SK-N-SH treated with all-trans-retinoic acid at 6 μM for 48 hours (cell line): ENCODE results near the gene FASN.

Source experiments
- ATAC-seq: fragments of 200-7000 bp; cut with Tn5 transposase; 3 replicates; pipeline ENCODE4 v1.9.1; 2020; ENCODE audit warnings: mild to moderate bottlenecking, moderate library complexity
- ARNTL ChIP-seq: fragments of 450-650 bp; formaldehyde crosslinking; IDR thresholded peaks from 2 replicates; pipeline ENCODE4 v1.5.0; 2020; ENCODE audit warnings: low read depth, mild to moderate bottlenecking, moderate library complexity, borderline replicate concordance
- BACH2 ChIP-seq: fragments of 250-450 bp; sonication (Bioruptor Pico); IDR thresholded peaks from 2 replicates; pipeline ENCODE4 v1.9.0; 2021; ENCODE audit warnings: mild to moderate bottlenecking, borderline replicate concordance
- CREB5 ChIP-seq: fragments of 250-450 bp; sonication (Bioruptor Pico); IDR thresholded peaks from 2 replicates; pipeline ENCODE4 v1.5.1; 2020; ENCODE audit warnings: low read depth, mild to moderate bottlenecking, moderate library complexity
- CSDC2 ChIP-seq: fragments of 250-450 bp; sonication (Bioruptor Pico); IDR thresholded peaks from 2 replicates; pipeline ENCODE4 v1.5.0; 2020; ENCODE audit warnings: mild to moderate bottlenecking, moderate library complexity
- CSRNP3 ChIP-seq: fragments of 250-450 bp; sonication (Bioruptor Pico); IDR thresholded peaks from 2 replicates; pipeline ENCODE4 v1.5.1; 2021; ENCODE audit warnings: mild to moderate bottlenecking, moderate library complexity
- ESRRG ChIP-seq: fragments of 250-450 bp; sonication (Bioruptor Pico); IDR thresholded peaks from 2 replicates; pipeline ENCODE4 v1.6.1; 2021; ENCODE audit warnings: mild to moderate bottlenecking
- GLIS3 ChIP-seq: fragments of 250-450 bp; sonication (Bioruptor Pico); IDR thresholded peaks from 2 replicates; pipeline ENCODE4 v1.5.0; 2020; ENCODE audit warnings: mild to moderate bottlenecking, moderate library complexity
- ISL1 ChIP-seq: fragments of 250-450 bp; sonication (Bioruptor Pico); IDR thresholded peaks from 2 replicates; pipeline ENCODE4 v2.1.2; 2022; ENCODE audit warnings: mild to moderate bottlenecking, moderate library complexity
- OSR1 ChIP-seq: fragments of 250-450 bp; sonication (Bioruptor Pico); IDR thresholded peaks from 2 replicates; pipeline ENCODE4 v1.8.0; 2022; ENCODE audit warnings: moderate library complexity, mild to moderate bottlenecking, inconsistent platforms
- PATZ1 ChIP-seq: fragments of 250-450 bp; sonication (Bioruptor Pico); IDR thresholded peaks from 2 replicates; pipeline ENCODE4 v1.8.0; 2020; ENCODE audit warnings: mild to moderate bottlenecking, moderate library complexity, borderline replicate concordance
- PPARA ChIP-seq: fragments of 250-450 bp; sonication (Bioruptor Pico); IDR thresholded peaks from 2 replicates; pipeline ENCODE4 v1.5.0; 2020; ENCODE audit warnings: mild to moderate bottlenecking, borderline replicate concordance
- SNAI2 ChIP-seq: fragments of 250-450 bp; sonication (Bioruptor Pico); IDR thresholded peaks from 2 replicates; pipeline ENCODE4 v1.5.0; 2020; ENCODE audit warnings: mild to moderate bottlenecking, moderate library complexity
- TCF4 ChIP-seq: fragments of 250-450 bp; sonication (Bioruptor Pico); IDR thresholded peaks from 2 replicates; pipeline ENCODE4 v1.8.0; 2021; ENCODE audit warnings: mild to moderate bottlenecking, moderate library complexity, borderline replicate concordance
- TOX ChIP-seq: fragments of 250-450 bp; sonication (Bioruptor Pico); IDR thresholded peaks from 2 replicates; pipeline ENCODE4 v1.8.0; 2021; ENCODE audit warnings: mild to moderate bottlenecking, moderate library complexity, borderline replicate concordance
- TSHZ2 ChIP-seq: fragments of 250-450 bp; sonication (Bioruptor Pico); IDR thresholded peaks from 2 replicates; pipeline ENCODE4 v1.5.0; 2020; ENCODE audit warnings: mild to moderate bottlenecking, moderate library complexity
- ZC3H10 ChIP-seq: fragments of 250-450 bp; sonication (Bioruptor Pico); IDR thresholded peaks from 2 replicates; pipeline ENCODE4 v1.5.1; 2021; ENCODE audit warnings: mild to moderate bottlenecking, moderate library complexity
- ZFP3 ChIP-seq: fragments of 250-450 bp; sonication (Bioruptor Pico); IDR thresholded peaks from 2 replicates; pipeline ENCODE4 v1.5.0; 2020; ENCODE audit warnings: mild to moderate bottlenecking, moderate library complexity
- ZFP30 ChIP-seq: fragments of 450-650 bp; formaldehyde crosslinking; IDR thresholded peaks from 2 replicates; pipeline ENCODE4 v1.5.0; 2022; ENCODE audit warnings: mild to moderate bottlenecking, moderate library complexity
- ZNF565 ChIP-seq: fragments of 450-650 bp; formaldehyde crosslinking; conservative IDR thresholded peaks from 2 replicates; pipeline ENCODE4 v1.5.0; 2020; ENCODE audit warnings: low read depth, mild to moderate bottlenecking, moderate library complexity
- ZNF70 ChIP-seq: fragments of 450-650 bp; formaldehyde crosslinking; IDR thresholded peaks from 2 replicates; pipeline ENCODE4 v1.5.0; 2020; ENCODE audit warnings: mild to moderate bottlenecking, moderate library complexity
- ZNF8 ChIP-seq: fragments of 450-650 bp; formaldehyde crosslinking; IDR thresholded peaks from 2 replicates; pipeline ENCODE4 v1.5.0; 2020; ENCODE audit warnings: mild to moderate bottlenecking, moderate library complexity
- TF ChIP-seq, protein P1 (sequence below): fragments of 250-450 bp; sonication (Bioruptor Pico); IDR thresholded peaks from 2 replicates; pipeline ENCODE4 v1.8.0; 2021; ENCODE audit warnings: low read depth, mild to moderate bottlenecking, moderate library complexity, borderline replicate concordance

The FASN gene

DNA sequence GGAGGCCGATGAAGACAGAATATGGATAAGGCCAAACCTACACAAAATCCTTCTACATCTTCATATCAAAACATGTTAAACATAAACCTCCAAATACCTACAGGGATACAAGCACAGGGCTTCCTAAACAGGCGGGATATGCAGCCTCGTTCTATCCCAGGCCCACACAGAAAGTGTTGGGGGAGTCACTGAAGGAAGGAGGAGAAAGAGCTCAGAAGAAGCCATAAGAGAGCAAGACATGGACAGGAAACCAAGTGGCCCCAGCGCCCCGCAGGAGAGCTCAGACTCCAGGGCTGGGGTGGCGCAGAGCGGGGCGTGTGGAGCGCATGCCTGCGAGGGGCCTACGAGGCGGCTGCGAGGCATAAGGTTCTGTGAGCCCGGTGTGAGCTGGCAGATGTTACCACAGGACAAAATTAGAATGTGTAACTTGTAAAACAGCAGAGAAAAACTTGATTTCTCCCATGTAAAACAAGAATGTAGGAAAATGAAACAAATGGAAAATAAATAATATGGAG is 11.0 kb upstream of the FASN start:
- no peak for ATAC-seq
- no peak for TF ChIP-seq ISL1 (CRISPR knock-in tag)
- TF ChIP-seq PPARA (CRISPR knock-in tag), result no peak
- TF ChIP-seq ZNF70, result no peak
- TF ChIP-seq ZFP30 (CRISPR knock-in tag), result no peak
- no peak for TF ChIP-seq ZFP3 (CRISPR knock-in tag)
- TF ChIP-seq CREB5 (CRISPR knock-in tag), result no peak
- TF ChIP-seq ESRRG (CRISPR knock-in tag), result no peak
- no peak for TF ChIP-seq ZNF565 (CRISPR knock-in tag)
- no peak for TF ChIP-seq TSHZ2 (CRISPR knock-in tag)
- no peak for TF ChIP-seq CSDC2 (CRISPR knock-in tag)
- TF ChIP-seq GLIS3 (CRISPR knock-in tag), result no peak
- TF ChIP-seq CSRNP3 (CRISPR knock-in tag), result no peak
- TF ChIP-seq ZNF8 (CRISPR knock-in tag), result no peak
- no peak for TF ChIP-seq PATZ1 (CRISPR knock-in tag)
- no peak for TF ChIP-seq ZC3H10 (CRISPR knock-in tag)
- TF ChIP-seq SNAI2 (CRISPR knock-in tag), result no peak
- TF ChIP-seq, protein P1, sequence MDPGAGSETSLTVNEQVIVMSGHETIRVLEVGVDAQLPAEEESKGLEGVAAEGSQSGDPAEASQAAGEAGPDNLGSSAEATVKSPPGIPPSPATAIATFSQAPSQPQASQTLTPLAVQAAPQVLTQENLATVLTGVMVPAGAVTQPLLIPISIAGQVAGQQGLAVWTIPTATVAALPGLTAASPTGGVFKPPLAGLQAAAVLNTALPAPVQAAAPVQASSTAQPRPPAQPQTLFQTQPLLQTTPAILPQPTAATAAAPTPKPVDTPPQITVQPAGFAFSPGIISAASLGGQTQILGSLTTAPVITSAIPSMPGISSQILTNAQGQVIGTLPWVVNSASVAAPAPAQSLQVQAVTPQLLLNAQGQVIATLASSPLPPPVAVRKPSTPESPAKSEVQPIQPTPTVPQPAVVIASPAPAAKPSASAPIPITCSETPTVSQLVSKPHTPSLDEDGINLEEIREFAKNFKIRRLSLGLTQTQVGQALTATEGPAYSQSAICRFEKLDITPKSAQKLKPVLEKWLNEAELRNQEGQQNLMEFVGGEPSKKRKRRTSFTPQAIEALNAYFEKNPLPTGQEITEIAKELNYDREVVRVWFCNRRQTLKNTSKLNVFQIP (CRISPR knock-in tag), result no peak
- TF ChIP-seq OSR1 (CRISPR knock-in tag), result no peak
- TF ChIP-seq TOX (CRISPR knock-in tag), result no peak
- TF ChIP-seq BACH2, result no peak

DNA sequence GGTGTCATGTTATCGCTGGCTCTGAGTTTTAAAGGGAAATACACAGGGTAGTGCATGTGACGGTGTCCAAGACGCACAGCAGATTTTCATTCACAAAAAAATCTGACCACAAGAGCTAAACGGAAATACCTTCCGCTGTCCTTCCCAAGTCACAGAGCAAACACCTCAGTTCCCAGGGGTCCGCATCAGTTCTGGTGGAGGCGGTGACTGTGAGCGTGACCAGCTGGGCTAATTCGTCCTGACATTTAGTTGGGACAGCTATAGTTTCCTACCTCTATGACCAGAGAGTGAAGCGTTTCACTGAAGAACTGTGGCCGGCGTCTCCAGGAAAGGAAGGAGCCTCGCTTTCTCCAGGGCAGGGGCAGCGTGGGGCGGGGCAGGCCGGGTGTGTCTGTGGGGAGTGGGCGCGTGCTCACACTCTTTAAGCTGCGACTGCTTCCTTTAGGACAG is 10.5 kb upstream of the FASN start:
- no peak for ATAC-seq
- TF ChIP-seq CSDC2 (CRISPR knock-in tag), result no peak
- TF ChIP-seq ZC3H10 (CRISPR knock-in tag), result no peak
- no peak for TF ChIP-seq TCF4 (CRISPR knock-in tag)
- no peak for TF ChIP-seq ZNF565 (CRISPR knock-in tag)
- TF ChIP-seq ZFP30 (CRISPR knock-in tag), result no peak
- no peak for TF ChIP-seq PATZ1 (CRISPR knock-in tag)
- no peak for TF ChIP-seq BACH2
- no peak for TF ChIP-seq TOX (CRISPR knock-in tag)
- TF ChIP-seq, protein P1 (CRISPR knock-in tag), result no peak
- TF ChIP-seq PPARA (CRISPR knock-in tag), result no peak
- TF ChIP-seq ZNF70, result no peak
- TF ChIP-seq ZFP3 (CRISPR knock-in tag), result no peak
- no peak for TF ChIP-seq ARNTL (CRISPR knock-in tag)
- no peak for TF ChIP-seq OSR1 (CRISPR knock-in tag)
- no peak for TF ChIP-seq CREB5 (CRISPR knock-in tag)
